Osteoblast (primary cell): ENCODE measurements around the gene ZNF789. TPM values are rescaled to one million over a fixed set of nuclear protein-coding genes. Genes with fewer than 3 reads are reported as not detected.

Experiments
- DNase-seq: peaks from one replicate; pipeline ENCODE4 v3.0.0; 2011; ENCODE audit warnings: low spot score, mixed read lengths; ENCODE audit not compliant: insufficient read length; ENCODE audit errors: missing footprints
- H2AFZ ChIP-seq: 2 replicates; pipeline ENCODE4 v1.6.0; 2011; ENCODE audit warnings: mild to moderate bottlenecking, low read length
- H3K27ac ChIP-seq: 2 replicates; pipeline ENCODE4 v1.5.1; 2011; ENCODE audit warnings: mild to moderate bottlenecking, low read depth, low read length, moderate library complexity
- H3K27me3 ChIP-seq: 2 replicates; pipeline ENCODE4 v1.6.0; 2012; ENCODE audit warnings: mild to moderate bottlenecking, control low read depth, inconsistent platforms, low read length, moderate library complexity; ENCODE audit not compliant: insufficient read depth
- H3K36me3 ChIP-seq: 2 replicates; pipeline ENCODE4 v1.5.1; 2011; ENCODE audit warnings: mild to moderate bottlenecking, low read length, control low read depth, moderate library complexity; ENCODE audit not compliant: insufficient read depth
- H3K4me1 ChIP-seq: 2 replicates; pipeline ENCODE4 v1.5.1; 2011; ENCODE audit warnings: mild to moderate bottlenecking, low read length, control low read depth, moderate library complexity; ENCODE audit not compliant: insufficient read depth
- H3K4me2 ChIP-seq: 2 replicates; pipeline ENCODE4 v1.6.0; 2011; ENCODE audit warnings: mild to moderate bottlenecking, low read length; ENCODE audit not compliant: insufficient read depth
- H3K4me3 ChIP-seq: fragments of 200-600 bp; sonication (generic); 3 replicates; pipeline ENCODE4 v1.5.1; 2012; ENCODE audit warnings: mild to moderate bottlenecking, low read length, inconsistent platforms; ENCODE audit not compliant: insufficient read depth
- H3K79me2 ChIP-seq: 2 replicates; pipeline ENCODE4 v1.6.0; 2012; ENCODE audit warnings: mild to moderate bottlenecking, low read length, control low read depth, inconsistent platforms; ENCODE audit not compliant: insufficient read depth
- H3K9me3 ChIP-seq: 2 replicates; pipeline ENCODE4 v1.5.1; 2011; ENCODE audit warnings: low read depth, low read length, control low read depth
- H4K20me1 ChIP-seq: 2 replicates; pipeline ENCODE4 v1.6.0; 2012; ENCODE audit warnings: mild to moderate bottlenecking, low read length, control low read depth; ENCODE audit not compliant: insufficient read depth
- CTCF ChIP-seq: IDR thresholded peaks from 2 replicates; pipeline ENCODE4 v1.5.1; 2011; ENCODE audit warnings: mild to moderate bottlenecking, low read depth, low read length, moderate library complexity; ENCODE audit errors: extremely low read depth
- total RNA-seq: library from RNA; depleted of rRNA; stranded (reverse); fragments of >200 nt; gene quantifications from 2 replicates; pipeline ENCODE4 v1.2.3, GENCODE V29; 2012

The ZNF789 gene
- total RNA-seq, 1 donor = 6.9 TPM

- Histone ChIP-seq H3K4me3 (no peak overlapping the region), H2AFZ (no peak overlapping the region), H3K4me1 (no peaks in the 10 kb centered on the region), H3K9me3 (peaks cover 12% of the 10 kb centered on the region), H4K20me1 (peaks cover 3% of the 10 kb centered on the region), H3K27me3 (no peaks in the 10 kb centered on the region), H3K4me2 (no peak overlapping the region), H3K27ac (no peak overlapping the region), H3K36me3 (peaks cover 34% of the 10 kb centered on the region), H3K79me2 (peaks cover 18% of the 10 kb centered on the region)
- no peak for TF ChIP-seq CTCF
- no peak for DNase-seq
Observed at GRCh38 chr7:99490878-99491277, 18.2 kb downstream of the ZNF789 start.

- H4K20me1 ChIP-seq = peaks cover 13% of the 10 kb centered on the region
- H2AFZ ChIP-seq = no peak overlapping the region
- no peak overlapping the region for H3K4me2 ChIP-seq
- no peak for TF ChIP-seq CTCF
- H3K4me3 ChIP-seq = no peak overlapping the region
- DNase-seq = peak; percentile 1
- H3K36me3 ChIP-seq = peaks cover 39% of the 10 kb centered on the region
- no peaks in the 10 kb centered on the region for H3K27me3 ChIP-seq
- H3K4me1 ChIP-seq = peaks cover 10% of the 10 kb centered on the region
- H3K27ac ChIP-seq = no peak overlapping the region
- H3K79me2 ChIP-seq = peaks cover 44% of the 10 kb centered on the region
- peaks cover 12% of the 10 kb centered on the region for H3K9me3 ChIP-seq
Observed at GRCh38 chr7:99493823-99494222, 21.1 kb downstream of the ZNF789 start.

GRCh38 chr7:99497766-99498545 is 25.3 kb downstream of the ZNF789 start:
- no peak for DNase-seq
- peaks cover 11% of the 10 kb centered on the region for H3K4me1 ChIP-seq
- H3K27me3 ChIP-seq = no peaks in the 10 kb centered on the region
- H3K4me3 ChIP-seq = peak overlapping the region; percentile 97
- peaks cover 34% of the 10 kb centered on the region for H3K36me3 ChIP-seq
- peaks cover 12% of the 10 kb centered on the region for H3K9me3 ChIP-seq
- H3K4me2 ChIP-seq = peak overlapping the region; percentile 99
- no peak overlapping the region for H2AFZ ChIP-seq
- TF ChIP-seq CTCF = no peak
- H3K79me2 ChIP-seq = peaks cover 70% of the 10 kb centered on the region
- no peak overlapping the region for H3K27ac ChIP-seq
- peaks cover 17% of the 10 kb centered on the region for H4K20me1 ChIP-seq

- peaks cover 11% of the 10 kb centered on the region for H3K4me1 ChIP-seq
- no peak for TF ChIP-seq CTCF
- peaks cover 17% of the 10 kb centered on the region for H4K20me1 ChIP-seq
- no peaks in the 10 kb centered on the region for H3K27me3 ChIP-seq
- peak overlapping the region; percentile 37 for H3K27ac ChIP-seq
- peaks cover 10% of the 10 kb centered on the region for H3K9me3 ChIP-seq
- H2AFZ ChIP-seq = no peak overlapping the region
- H3K4me2 ChIP-seq = peak overlapping the region; percentile 99
- H3K4me3 ChIP-seq = peak overlapping the region; percentile 97
- DNase-seq = peak; percentile 49
- H3K36me3 ChIP-seq = peaks cover 28% of the 10 kb centered on the region
- H3K79me2 ChIP-seq = peaks cover 67% of the 10 kb centered on the region
Observed at GRCh38 chr7:99498546-99498944, 25.9 kb downstream of the ZNF789 start.
